Hepatocyte (in vitro differentiated cells): ENCODE results near the gene CFAP221.

Experiments
- CTCF ChIP-seq: fragments of 200-600 bp; sonication (generic); IDR thresholded peaks from 2 replicates; pipeline ENCODE4 v1.5.1; 2016; ENCODE audit warnings: antibody characterized with exemption, mild to moderate bottlenecking; ENCODE audit not compliant: poor library complexity
- EZH2 ChIP-seq: fragments of 200-600 bp; sonication (generic); IDR thresholded peaks from 2 replicates; pipeline ENCODE4 v1.6.1; 2016; ENCODE audit warnings: antibody characterized with exemption, mild to moderate bottlenecking, borderline replicate concordance

DNA sequence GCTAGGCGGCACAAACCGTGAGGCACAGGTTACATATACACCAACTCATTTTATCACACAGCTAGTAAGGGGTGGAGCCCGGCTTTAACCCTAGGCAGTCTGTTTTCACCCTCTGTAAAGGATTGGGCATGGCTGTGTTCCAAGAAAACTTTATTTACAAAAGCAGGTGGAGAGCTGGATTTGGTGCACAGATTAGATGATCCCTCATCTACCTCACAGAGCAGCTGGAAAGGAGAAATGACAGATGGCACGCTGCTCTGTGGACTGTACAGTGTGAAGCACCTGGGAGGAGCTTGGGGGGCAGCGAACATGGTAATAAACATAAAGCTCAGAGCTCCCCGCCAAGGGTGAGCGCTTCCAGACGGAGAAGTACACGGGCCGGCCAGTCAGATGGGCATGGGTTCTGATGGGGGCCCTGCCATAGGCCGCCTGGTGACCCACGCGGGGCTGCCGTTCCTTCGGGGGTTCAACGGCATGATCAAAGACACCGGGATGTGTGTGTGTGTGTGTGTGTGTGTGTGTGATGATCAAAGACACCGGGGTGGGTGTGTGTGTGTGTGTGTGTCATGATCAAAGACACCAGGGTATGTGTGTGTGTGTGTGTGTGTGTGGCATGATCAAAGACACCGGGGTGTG lies 133.9 kb downstream of the CFAP221 start:
- TF ChIP-seq CTCF (no peak), EZH2 (no peak)
